VCaP (cell line): ENCODE measurements around the gene FLAD1.
"Not testable (repeated sequence)": the region's sequence is repeated elsewhere in the genome, so short reads cannot be mapped to it uniquely, and the experiment has no call there.

Experiments used
- H3K27ac ChIP-seq: fragments of 450-650 bp; 2 replicates; pipeline ENCODE4 v1.5.1; 2017
- CTCF ChIP-seq: fragments of 450-650 bp; conservative IDR thresholded peaks from 2 replicates; pipeline ENCODE4 v1.5.1; 2017; ENCODE audit warnings: mild to moderate bottlenecking, moderate library complexity

The FLAD1 gene

GRCh38 chr1:154974808-154975408 is 8.2 kb upstream of the FLAD1 start:
- H3K27ac ChIP-seq, result peak overlapping the region; percentile 94
- TF ChIP-seq CTCF, result no peak

- H3K27ac ChIP-seq, result peak overlapping the region; percentile 94
- no peak for TF ChIP-seq CTCF
Measured at GRCh38 chr1:154975409-154976059, 7.6 kb upstream of the FLAD1 start.

GRCh38 chr1:154977762-154978161 is 5.4 kb upstream of the FLAD1 start:
- H3K27ac ChIP-seq, result peak overlapping the region; percentile 94; the same call in 1 of the 2 replicates

- peak overlapping the region; percentile 94; the same call in 1 of the 2 replicates for H3K27ac ChIP-seq
- TF ChIP-seq CTCF, result no peak
Measured at GRCh38 chr1:154978360-154978759, 4.8 kb upstream of the FLAD1 start.

- H3K27ac ChIP-seq, result peak overlapping the region; percentile 78
- TF ChIP-seq CTCF, result no peak
Measured at GRCh38 chr1:154982341-154982740, 803 bp upstream of the FLAD1 start.

GRCh38 chr1:154983776-154984466 is 777 bp downstream of the FLAD1 start:
- peak overlapping the region; percentile 78 for H3K27ac ChIP-seq

GRCh38 chr1:154986736-154987135 is 3.6 kb downstream of the FLAD1 start:
- H3K27ac ChIP-seq, result not testable (repeated sequence)

More at GRCh38 chr1:154983776-154984466, 777 bp downstream of the FLAD1 start:
- no peak; the same call in 1 of the 2 replicates for TF ChIP-seq CTCF

- no peak for TF ChIP-seq CTCF
- H3K27ac ChIP-seq, result no peak overlapping the region
Measured at GRCh38 chr1:154987326-154987725, 4.2 kb downstream of the FLAD1 start.
